HG03378 (cell line): Measurements from ENCODE around the gene PPP1R37.

ENCODE experiments used
- ATAC-seq: cut with Tn5 transposase; IDR thresholded peaks from one replicate; pipeline ENCODE4 v1.9.1; 2021; ENCODE audit warnings: mild to moderate bottlenecking, moderate library complexity; ENCODE audit not compliant: unreplicated experiment

The PPP1R37 gene

DNA sequence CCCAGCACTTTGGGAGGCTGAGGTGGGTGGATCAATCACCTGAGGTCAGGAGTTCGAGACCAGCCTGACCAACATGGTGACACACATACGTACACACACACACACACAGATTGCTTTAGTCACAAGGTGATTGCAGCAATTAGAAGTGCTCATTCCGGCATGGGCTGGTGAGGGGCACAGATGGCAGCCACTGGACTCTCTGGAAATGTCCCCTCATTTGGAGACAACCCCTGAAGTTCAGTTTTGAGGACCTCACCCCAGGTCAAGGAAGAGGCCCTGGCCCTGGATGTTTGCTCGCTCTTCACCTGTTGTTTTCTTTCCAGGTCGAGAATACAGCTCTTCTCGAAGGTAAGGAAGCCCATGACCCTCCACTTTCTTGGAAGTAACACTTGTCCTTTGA is 22.8 kb upstream of the PPP1R37 start:
- no peak for ATAC-seq

DNA sequence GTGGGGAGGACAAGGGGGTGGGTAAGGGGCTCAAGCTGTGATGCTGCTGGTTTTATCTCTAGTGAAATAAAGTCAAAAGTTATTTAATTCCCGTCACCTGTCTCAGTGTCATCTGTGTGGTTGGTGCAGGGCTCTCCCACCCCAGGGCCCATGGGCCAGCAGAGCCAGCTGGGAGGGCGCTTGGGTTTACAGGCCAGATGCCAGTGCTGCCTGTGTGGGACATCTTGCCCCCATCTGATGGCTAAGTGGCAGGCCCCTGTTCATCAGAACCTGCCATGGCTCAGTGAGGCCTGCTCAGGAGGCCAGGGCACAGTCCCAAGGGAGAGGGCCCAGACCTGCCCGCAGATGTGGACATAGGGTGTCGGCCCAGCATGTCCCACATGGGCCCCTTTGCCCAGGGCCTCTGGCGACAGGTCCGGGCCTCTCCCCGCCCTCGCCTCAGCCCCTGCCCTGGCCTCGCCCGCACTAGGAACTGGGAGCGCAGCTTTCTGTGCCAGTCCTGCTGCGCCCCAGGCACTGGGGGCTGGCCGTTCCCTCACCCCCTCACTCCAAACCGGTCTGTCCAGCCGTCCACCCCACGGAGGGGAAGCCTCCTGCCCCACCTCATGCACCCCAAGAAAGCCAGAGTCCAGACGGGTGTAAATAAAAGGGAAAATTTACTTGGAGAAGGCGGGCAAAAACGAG is 22.0 kb upstream of the PPP1R37 start:
- no peak for ATAC-seq

DNA sequence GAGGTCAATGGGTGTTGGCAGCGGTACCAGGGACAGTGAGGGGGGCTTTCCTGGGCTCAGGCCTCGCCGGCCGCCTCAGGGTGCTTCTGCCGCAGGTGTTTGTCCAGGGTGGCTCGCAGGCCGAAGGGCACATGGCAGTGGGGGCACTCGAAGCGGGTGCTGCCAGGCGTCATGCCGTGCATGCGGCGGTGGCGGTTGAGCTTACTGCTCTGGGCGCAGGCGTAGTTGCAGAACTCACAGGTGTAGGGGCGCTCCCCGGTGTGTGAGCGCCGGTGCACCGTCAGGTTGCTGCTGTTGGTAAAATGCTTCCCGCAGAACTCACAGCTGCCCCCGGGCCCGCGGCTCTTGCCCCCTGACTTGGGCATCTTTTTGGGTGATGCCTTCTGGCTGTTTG is 21.4 kb upstream of the PPP1R37 start:
- ATAC-seq: no peak

- no peak for ATAC-seq
These were observed 20.8 kb upstream of the PPP1R37 start for GRCh38 chr19:45071969-45072790.

GRCh38 chr19:45074744-45075300 is 18.2 kb upstream of the PPP1R37 start:
- ATAC-seq: no peak

- ATAC-seq: peak; percentile 43
These were observed 17.5 kb upstream of the PPP1R37 start for GRCh38 chr19:45075301-45076028.

DNA sequence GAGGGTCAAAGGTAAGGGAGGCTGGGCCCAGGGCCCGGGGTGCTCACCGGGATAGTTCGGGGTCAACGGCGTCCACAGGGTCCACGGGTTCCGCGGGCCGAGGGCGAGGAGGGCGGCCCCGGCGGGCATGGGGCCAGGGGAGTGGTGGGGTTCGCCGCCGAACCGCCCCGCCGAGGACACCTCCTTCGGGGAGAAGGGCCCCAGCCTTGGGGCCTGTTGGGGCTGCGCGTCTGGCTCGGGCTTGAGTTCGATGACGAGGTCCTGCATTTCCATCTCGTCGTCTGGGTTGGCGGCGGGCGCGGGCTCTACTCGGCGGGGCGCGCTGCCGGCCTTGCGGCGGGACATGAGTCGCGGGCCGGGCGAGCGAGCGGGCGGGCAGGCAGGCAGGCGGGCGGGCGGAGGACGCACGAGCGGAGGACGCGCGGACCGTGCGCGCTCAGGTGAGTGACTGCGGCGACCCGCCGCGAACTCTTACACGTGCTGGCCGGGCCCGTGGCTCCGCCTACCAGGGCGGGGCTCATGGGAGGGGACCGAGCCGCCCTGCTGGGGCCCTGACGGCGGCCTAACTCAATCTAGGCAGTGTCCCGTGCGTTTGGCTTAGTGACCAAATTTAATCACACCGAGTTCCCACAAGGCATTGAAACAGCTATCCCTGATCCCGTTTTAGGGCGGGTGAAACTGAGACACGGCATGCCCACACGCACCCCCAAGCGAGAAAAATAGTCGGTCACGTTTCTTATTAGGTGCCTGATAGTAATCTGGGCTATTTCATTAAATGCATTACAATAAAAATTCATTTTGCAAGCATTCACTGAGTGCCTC is 16.7 kb upstream of the PPP1R37 start, which contains the start of gene ZNF296:
ZNF296 (minus strand) TSS at position 450 of the 822 bp plus-strand sequence; CDS start at position 345, 105 bp downstream.
- ATAC-seq: no peak

GRCh38 chr19:45076851-45077730 is 15.9 kb upstream of the PPP1R37 start:
- no peak for ATAC-seq

GRCh38 chr19:45078390-45079062 is 14.5 kb upstream of the PPP1R37 start:
- ATAC-seq: no peak

DNA sequence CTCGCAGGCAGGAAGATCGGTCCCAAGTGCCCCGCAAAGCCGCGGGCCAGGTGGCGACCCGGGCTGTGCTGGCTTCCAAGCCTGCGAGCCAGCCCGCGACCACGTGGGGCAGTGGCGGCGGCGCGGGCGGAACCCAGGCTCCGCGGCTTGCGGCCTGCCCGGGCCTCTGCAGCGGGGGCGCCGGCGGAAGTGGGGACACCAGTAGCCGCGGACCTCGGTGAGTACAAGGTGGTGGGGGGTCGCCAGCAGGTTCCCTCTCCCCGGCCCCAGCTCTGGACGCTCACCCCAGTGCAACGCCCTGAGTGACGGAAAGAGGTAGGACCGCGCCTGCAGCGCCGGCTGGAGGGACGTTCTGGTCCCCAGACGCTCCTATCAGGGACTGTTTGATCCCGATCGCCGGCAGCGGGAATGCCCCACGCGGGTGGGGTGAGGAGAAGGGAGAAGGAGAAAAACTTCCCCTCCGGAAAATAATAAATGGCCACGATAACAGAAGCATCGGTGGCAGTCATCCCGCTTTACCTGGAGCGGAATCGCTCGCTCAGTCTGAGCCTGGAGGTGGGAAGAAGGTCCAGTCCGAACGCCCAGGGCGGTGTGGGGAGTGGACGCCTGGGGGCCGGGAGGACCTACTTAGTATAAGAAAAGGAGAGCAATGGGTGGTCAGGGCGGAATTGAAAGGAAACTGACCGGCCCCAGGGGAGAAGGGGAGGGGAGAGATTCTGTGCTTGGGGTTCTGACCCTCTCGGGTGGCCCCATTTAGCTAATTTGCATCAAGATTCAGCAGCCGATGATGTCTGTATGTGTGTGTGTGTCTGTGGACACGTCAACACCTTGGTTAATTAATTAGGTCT is 13.7 kb upstream of the PPP1R37 start, which contains the start of gene GEMIN7:
GEMIN7 (plus strand) TSS at position 198 of the 848 bp plus-strand sequence. CDS start 10,855 bp downstream, outside the sequence.
- ATAC-seq: no peak

- ATAC-seq: no peak
These were observed 13.0 kb upstream of the PPP1R37 start for GRCh38 chr19:45079911-45080370.

GRCh38 chr19:45082170-45082569 is 10.8 kb upstream of the PPP1R37 start:
- ATAC-seq: no peak

- ATAC-seq: no peak
These were observed 6.5 kb upstream of the PPP1R37 start for GRCh38 chr19:45086480-45086879.

DNA sequence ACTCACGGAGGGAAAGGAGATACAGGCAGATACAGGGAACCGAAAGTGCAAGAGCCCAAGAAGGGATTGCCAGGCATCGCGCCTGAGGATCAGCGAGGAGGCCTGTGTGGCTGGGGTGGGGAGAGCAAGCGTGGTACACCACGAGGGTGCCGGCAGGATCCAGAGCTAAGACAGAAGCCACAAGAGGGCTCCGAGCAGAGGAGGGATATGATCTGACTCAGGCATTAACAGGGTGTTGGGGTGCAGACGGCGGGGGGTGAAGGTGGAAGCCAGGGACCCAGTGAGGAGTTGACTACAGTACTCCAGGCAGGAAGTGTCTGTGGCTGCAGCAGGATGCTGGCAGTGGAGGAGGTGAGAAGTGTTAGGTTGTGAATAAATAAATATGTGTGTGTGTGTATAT is 5.4 kb upstream of the PPP1R37 start:
- no peak for ATAC-seq

DNA sequence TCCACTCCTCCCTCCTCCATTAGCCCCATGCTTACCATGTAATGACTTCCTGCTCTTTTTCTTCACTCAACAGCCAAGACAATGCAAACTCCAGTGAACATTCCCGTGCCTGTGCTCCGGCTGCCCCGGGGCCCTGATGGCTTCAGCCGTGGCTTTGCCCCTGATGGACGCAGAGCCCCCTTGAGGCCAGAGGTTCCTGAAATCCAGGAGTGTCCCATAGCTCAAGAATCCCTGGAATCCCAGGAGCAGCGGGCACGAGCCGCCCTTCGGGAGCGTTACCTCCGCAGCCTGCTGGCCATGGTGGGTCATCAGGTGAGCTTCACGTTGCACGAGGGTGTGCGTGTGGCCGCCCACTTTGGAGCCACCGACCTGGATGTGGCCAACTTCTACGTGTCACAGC is 2.9 kb upstream of the PPP1R37 start:
- no peak for ATAC-seq

DNA sequence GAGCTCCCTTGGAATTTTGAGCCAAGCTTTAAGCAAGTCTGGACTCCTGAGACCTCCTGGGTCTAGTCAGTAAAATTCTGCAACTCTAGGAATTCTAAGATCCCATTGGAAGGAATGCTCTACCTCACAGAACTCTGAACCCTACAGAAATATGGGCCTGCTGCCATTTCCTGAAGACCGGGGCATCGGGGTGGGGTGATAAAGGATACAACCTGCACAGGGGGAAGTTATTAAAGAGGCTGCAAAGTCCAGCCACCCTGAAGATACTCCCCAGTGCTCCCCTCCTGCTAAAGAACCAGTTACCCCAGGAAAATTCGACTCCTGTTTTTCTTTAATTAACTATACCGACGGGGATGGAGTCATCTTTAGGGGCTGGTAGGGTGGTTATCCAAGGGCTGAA is 2.4 kb upstream of the PPP1R37 start:
- ATAC-seq: no peak

DNA sequence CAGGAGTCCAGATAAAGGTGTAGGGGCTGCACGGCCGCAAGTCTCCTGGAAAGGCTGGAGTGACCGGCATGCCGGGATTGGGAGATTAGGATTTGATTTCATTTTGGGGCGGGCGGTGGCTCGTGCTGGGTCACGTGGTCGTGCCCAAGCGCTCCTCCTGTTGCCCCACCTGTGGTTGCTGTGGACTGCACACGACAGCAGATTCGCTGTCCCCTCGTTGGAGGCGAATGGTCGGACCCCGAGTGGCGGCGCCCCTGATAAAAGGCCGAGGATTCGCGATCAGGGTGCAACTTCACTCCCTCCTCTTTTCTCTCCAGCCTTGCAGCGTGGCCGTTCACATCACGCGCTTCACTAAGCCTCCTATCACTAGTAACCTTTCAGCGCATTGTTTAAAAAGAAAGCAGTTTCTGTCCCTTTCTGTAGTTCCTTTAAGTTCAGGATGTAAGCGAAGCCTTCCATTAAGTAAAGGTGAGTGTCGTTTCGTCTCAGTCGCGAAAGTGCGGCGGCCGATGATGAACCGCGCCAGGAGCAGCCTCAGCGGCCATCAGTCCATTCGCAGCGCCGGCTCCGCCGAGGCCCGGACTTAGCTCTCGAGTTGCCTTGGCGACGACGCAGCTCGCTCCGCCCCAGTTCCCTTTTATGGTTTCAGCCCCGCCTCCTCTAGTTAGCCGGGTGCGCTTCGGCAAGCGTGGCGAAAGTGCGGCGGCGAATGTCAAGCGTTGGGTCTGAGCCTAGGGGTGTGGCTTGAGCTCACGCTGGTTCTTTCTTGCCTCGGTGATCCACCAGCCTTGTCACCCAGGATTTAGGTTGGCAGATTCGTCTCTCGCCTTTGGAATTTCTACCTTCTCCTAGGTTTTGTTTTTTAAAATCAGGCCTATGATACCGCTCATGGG is 1.7 kb upstream of the PPP1R37 start:
- ATAC-seq: peak; percentile 59
